Tibial artery (tissue), 4 donors: ENCODE results near the gene SORCS2.

Source experiments
- DNase-seq, 2 donors: peaks; one replicate each; pipeline ENCODE4 v3.0.0-alpha.2; 2019
- H3K27ac ChIP-seq, 2 donors: fragments of 200-600 bp; sonication (generic) in 1 of 2; 1 replicate in 1 of 2; 2 replicates in 1 of 2; pipeline ENCODE4 v1.5.1; 2018 to 2019; ENCODE audit warnings: mild to moderate bottlenecking in 1 of 2
- H3K27me3 ChIP-seq, 2 donors: fragments of 200-600 bp; sonication (generic) in 1 of 2; one replicate each; pipeline versions ENCODE4 v1.5.1 to v1.6.0; 2016 to 2019
- H3K36me3 ChIP-seq, 3 donors: fragments of 200-600 bp; sonication (generic) in 2 of 3; one replicate each; pipeline ENCODE4 v1.5.1; 2016 to 2019; ENCODE audit warnings: mild to moderate bottlenecking in 2 of 3
- H3K4me1 ChIP-seq, 4 donors: fragments of 200-600 bp; sonication (generic) in 2 of 4; 1 replicate in 3 of 4; 2 replicates in 1 of 4; pipeline ENCODE4 v1.5.1; 2016 to 2019
- H3K4me3 ChIP-seq, 2 donors: fragments of 200-600 bp; sonication (generic) in 1 of 2; 1 replicate in 1 of 2; 2 replicates in 1 of 2; pipeline ENCODE4 v1.5.1; 2018 to 2019; ENCODE audit warnings: mild to moderate bottlenecking in 2 of 2
- H3K9me3 ChIP-seq, 3 donors: fragments of 200-600 bp; sonication (generic) in 1 of 3; one replicate each; pipeline ENCODE4 v1.5.1; 2016 to 2019
- intact Hi-C: fragments of 100-400 bp; cut with DNase I; formaldehyde crosslinking; loops from one replicate; pipeline ENCODE4 v1.15.0; 2023; ENCODE audit warnings: low total_unique reads
- TF ChIP-seq, protein P1 (sequence below), 2 experiments: fragments of 200-600 bp in 1 of 2; fragments of 450-650 bp in 1 of 2; IDR thresholded peaks; one replicate each; pipeline ENCODE4 v1.5.1; 2017 to 2019; ENCODE audit warnings: antibody characterized with exemption in 2 of 2, mild to moderate bottlenecking in 1 of 2, moderate library complexity in 1 of 2

The SORCS2 gene

DNA sequence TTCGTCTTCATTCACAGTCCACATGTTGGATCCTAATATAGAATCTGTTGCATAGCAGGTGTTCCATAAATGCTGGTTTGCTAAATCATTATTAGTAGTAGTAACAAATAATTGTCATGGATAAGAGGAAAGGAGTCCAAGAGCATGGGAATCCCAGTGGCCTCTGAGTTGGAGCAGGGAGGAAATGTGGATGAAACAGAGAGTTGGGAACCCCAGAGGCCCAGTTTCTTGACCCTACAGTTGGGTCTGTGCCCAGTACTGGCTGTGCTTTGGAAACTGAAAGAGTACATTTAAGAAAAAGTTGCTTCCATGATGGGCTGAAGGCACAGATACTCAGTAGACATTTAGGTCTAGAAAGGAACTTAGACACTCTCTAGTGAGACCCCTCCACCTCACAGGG, 391.8 kb downstream of the SORCS2 start:
- no peaks in the 10 kb centered on the region for H3K36me3 ChIP-seq
- no peak for DNase-seq
- intact Hi-C loops, result no loop called here
- H3K4me3 ChIP-seq, result no peak overlapping the region
- H3K27me3 ChIP-seq, result no peaks in the 10 kb centered on the region
- no peak overlapping the region for H3K27ac ChIP-seq
- peaks cover 0 to 5% (median 5%) of the 10 kb centered on the region in 3 donors for H3K9me3 ChIP-seq
- TF ChIP-seq, protein P1, sequence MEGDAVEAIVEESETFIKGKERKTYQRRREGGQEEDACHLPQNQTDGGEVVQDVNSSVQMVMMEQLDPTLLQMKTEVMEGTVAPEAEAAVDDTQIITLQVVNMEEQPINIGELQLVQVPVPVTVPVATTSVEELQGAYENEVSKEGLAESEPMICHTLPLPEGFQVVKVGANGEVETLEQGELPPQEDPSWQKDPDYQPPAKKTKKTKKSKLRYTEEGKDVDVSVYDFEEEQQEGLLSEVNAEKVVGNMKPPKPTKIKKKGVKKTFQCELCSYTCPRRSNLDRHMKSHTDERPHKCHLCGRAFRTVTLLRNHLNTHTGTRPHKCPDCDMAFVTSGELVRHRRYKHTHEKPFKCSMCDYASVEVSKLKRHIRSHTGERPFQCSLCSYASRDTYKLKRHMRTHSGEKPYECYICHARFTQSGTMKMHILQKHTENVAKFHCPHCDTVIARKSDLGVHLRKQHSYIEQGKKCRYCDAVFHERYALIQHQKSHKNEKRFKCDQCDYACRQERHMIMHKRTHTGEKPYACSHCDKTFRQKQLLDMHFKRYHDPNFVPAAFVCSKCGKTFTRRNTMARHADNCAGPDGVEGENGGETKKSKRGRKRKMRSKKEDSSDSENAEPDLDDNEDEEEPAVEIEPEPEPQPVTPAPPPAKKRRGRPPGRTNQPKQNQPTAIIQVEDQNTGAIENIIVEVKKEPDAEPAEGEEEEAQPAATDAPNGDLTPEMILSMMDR (IDR thresholded peaks at IDR 0.05), result no peak
- no peaks in the 10 kb centered on the region for H3K4me1 ChIP-seq

DNA sequence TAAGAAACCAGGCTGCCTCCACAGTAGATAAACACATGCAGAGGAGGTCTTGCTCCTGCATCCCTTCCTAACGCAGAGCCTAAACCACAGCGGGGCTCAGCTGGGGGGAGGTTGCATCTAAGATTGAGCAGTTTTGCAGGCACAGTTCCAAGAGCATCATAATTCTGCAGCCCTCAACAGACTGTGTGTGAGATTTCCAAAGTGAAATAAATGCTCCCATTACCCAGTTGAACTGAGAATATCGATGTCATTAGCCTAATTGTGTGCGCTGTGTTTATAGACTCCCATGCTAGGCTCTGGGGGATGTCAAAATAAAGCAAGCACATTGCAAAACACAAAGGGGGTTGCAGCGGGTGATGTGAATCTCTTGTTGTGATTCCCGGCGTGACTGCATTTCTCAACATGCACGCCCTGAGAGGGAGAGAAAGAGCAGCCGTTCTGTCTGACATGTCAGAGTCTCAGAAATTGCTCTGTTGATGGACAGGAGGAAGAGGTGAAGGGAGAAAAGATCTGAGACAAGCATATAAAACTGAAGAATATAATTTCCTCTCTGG, 392.3 kb downstream of the SORCS2 start:
- Histone ChIP-seq H3K9me3 (no peaks in the 10 kb centered on the region), H3K4me3 (no peak overlapping the region), H3K27ac (no peak overlapping the region), H3K4me1 (no peaks in the 10 kb centered on the region), H3K36me3 (no peaks in the 10 kb centered on the region), H3K27me3 (peaks cover 0 to 3% of the 10 kb centered on the region in 2 donors)
- no peak for DNase-seq
- intact Hi-C loops, result no loop called here
- TF ChIP-seq, protein P1 (IDR thresholded peaks at IDR 0.05), result no peak

DNA sequence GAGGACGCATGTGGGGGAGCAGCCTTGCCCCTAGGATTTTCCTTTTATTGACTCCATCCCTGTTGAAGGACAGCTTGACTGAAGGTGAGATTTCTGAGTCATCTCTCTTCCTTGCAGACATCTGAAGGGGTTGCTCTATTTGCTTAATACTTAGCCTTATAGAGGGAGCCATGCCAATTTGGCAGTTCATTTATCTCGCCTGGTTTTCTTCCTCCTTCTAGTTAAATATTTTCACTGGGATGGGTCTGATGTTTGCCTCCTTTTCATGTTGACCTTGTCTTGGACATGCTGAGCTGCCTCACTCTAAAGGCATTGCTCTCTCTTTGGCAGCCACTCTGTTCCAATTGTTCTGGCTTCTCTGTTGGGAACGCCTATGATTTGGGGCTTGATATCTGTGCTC, 393.4 kb downstream of the SORCS2 start:
- TF ChIP-seq, protein P1 (IDR thresholded peaks at IDR 0.05), result no peak
- intact Hi-C loops, result no loop called here
- Histone ChIP-seq H3K27me3 (peaks cover 0 to 6% of the 10 kb centered on the region in 2 donors), H3K4me1 (no peaks in the 10 kb centered on the region), H3K4me3 (no peak overlapping the region), H3K36me3 (no peaks in the 10 kb centered on the region), H3K9me3 (no peaks in the 10 kb centered on the region), H3K27ac (no peak overlapping the region)
- no peak for DNase-seq

DNA sequence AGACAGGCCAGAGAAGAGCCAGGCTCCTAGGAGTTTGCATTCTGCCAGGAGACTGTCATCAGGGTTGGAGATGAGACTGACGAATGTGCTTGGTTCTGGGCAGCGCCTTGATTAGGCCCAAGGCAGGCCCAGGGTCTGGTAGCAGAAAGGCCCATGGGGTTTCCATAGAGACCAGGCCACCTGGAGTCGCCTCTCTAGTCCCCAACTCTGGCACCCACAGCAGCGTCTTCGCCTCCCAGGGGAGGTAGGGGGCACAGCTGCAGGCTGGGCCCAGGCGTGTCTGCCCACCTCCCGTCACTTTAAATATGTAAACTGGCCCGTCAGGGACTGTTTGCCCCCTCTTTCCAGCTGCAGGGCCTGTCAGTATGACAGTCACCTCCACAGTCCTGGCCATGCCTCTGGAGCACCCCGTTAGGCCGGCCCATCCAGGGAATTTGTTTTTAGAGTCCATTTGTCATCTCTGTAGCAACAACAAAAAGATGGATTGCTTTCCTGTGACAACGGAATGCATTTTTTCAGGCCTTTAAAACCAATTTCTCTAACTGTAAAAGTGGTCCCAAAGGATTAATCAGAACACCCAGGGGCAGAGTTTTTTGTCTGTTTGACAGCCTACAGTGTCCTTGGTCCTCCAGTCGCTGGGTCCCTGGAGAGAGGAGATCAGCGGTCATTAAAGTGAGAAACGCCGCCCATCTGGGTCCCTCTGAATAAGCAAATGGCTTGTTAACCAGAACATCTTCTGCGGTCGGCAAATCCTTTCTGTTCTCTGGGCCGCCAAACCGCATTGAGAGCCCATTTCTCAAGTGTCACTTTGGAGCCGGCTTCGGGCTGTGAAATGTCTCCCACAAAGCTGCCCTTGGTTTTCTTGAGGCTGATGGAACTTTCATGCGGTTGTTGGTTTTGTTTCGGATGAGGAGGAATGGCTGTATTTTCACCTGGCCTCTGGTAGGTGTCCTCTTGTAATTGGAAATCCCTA, 395.4 kb downstream of the SORCS2 start:
- H3K27ac ChIP-seq, result no peak overlapping the region
- intact Hi-C loops, result no loop called here
- no peak for DNase-seq
- peaks cover 0 to 16% of the 10 kb centered on the region in 2 donors for H3K27me3 ChIP-seq
- no peaks in the 10 kb centered on the region for H3K9me3 ChIP-seq
- H3K4me1 ChIP-seq, result no peaks in the 10 kb centered on the region
- TF ChIP-seq, protein P1 (IDR thresholded peaks at IDR 0.05), result no peak
- no peaks in the 10 kb centered on the region for H3K36me3 ChIP-seq
- no peak overlapping the region for H3K4me3 ChIP-seq

DNA sequence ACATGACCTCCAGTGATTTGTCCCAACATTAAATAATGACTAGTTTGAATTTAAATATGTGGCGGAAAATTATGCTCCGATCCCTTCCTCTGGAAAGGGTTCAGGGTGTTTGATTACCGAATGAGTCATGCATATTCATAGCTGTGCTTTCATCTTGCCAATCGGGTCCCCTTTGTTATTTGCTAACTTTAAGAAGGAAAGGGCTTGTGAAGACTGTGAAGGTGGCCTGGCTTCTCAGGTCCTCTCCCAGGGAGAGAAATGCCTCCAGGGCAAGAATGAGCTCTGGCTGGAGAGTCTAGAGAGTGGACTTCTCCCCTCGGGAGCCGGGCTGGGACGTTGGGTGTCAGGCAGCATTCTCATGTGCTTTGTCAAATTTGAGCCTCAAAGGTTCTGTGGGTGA, 397.9 kb downstream of the SORCS2 start:
- H3K4me3 ChIP-seq, result no peak overlapping the region
- intact Hi-C loops, result no loop called here
- H3K4me1 ChIP-seq, result no peaks in the 10 kb centered on the region
- H3K9me3 ChIP-seq, result no peaks in the 10 kb centered on the region
- TF ChIP-seq, protein P1 (IDR thresholded peaks at IDR 0.05), result no peak
- no peak for DNase-seq
- H3K36me3 ChIP-seq, result no peaks in the 10 kb centered on the region
- H3K27me3 ChIP-seq, result peaks cover 0 to 36% of the 10 kb centered on the region in 2 donors
- no peak overlapping the region for H3K27ac ChIP-seq
